IPS-18a (cell line): ENCODE measurements around the gene APLNR.
"Not testable (repeated sequence)": the region's sequence is repeated elsewhere in the genome, so short reads cannot be mapped to it uniquely, and the experiment has no call there.

Experiments used
- H3K27ac ChIP-seq: one replicate; pipeline ENCODE4 v1.5.1; 2013; ENCODE audit warnings: low read length
- H3K27me3 ChIP-seq: one replicate; pipeline ENCODE4 v1.6.1; 2013; ENCODE audit warnings: mild to moderate bottlenecking, low read length; ENCODE audit not compliant: control insufficient read depth, insufficient read depth
- H3K36me3 ChIP-seq: one replicate; pipeline ENCODE4 v1.6.1; 2013; ENCODE audit warnings: low read depth, low read length; ENCODE audit not compliant: control insufficient read depth
- H3K4me1 ChIP-seq: one replicate; pipeline ENCODE4 v1.6.1; 2013; ENCODE audit warnings: low read depth, low read length; ENCODE audit not compliant: control insufficient read depth
- H3K4me3 ChIP-seq: one replicate; pipeline ENCODE4 v1.5.1; 2013; ENCODE audit warnings: low read length
- H3K9ac ChIP-seq: one replicate; pipeline ENCODE4 v1.6.1; 2013; ENCODE audit warnings: mild to moderate bottlenecking, low read length, moderate library complexity
- H3K9me3 ChIP-seq: one replicate; pipeline ENCODE4 v1.6.1; 2013; ENCODE audit warnings: low read depth, low read length; ENCODE audit not compliant: control insufficient read depth

APLNR gene

GRCh38 chr11:57237204-57237681 is at the start of gene APLNR:
Gene APLNR (minus strand): TSS chr11:57237250. CDS start chr11:57237004, 246 bp downstream.
- Histone ChIP-seq H3K27me3 (no peaks in the 10 kb centered on the region), H3K9me3 (no peaks in the 10 kb centered on the region), H3K4me1 (peaks cover 17% of the 10 kb centered on the region), H3K9ac (no peak within 1 kb of the TSS), H3K36me3 (no peaks in the 10 kb centered on the region), H3K27ac (no peak within 1 kb of the TSS), H3K4me3 (no peak within 1 kb of the TSS)

- Histone ChIP-seq H3K4me1 (peaks cover 19% of the 10 kb centered on the region), H3K27me3 (no peaks in the 10 kb centered on the region), H3K4me3 (no peak overlapping the region), H3K9me3 (no peaks in the 10 kb centered on the region), H3K36me3 (no peaks in the 10 kb centered on the region), H3K9ac (no peak overlapping the region), H3K27ac (no peak overlapping the region)
These were observed 46.4 kb upstream of the APLNR start for GRCh38 chr11:57283231-57283990.

- Histone ChIP-seq H3K4me1 (peaks cover 27% of the 10 kb centered on the region), H3K27me3 (peaks cover 12% of the 10 kb centered on the region)
- H3K4me3 ChIP-seq, H3K36me3 ChIP-seq, H3K9me3 ChIP-seq, H3K27ac ChIP-seq, H3K9ac ChIP-seq: not testable (repeated sequence)
These were observed 44.5 kb upstream of the APLNR start for GRCh38 chr11:57281546-57281945.

- Histone ChIP-seq H3K4me1 (peaks cover 25% of the 10 kb centered on the region), H3K27me3 (peaks cover 12% of the 10 kb centered on the region), H3K4me3 (no peak overlapping the region), H3K9me3 (no peaks in the 10 kb centered on the region), H3K36me3 (no peaks in the 10 kb centered on the region), H3K27ac (no peak overlapping the region), H3K9ac (no peak overlapping the region)
These were observed 42.1 kb upstream of the APLNR start for GRCh38 chr11:57279116-57279515.

GRCh38 chr11:57278721-57279095 is 41.7 kb upstream of the APLNR start:
- H3K27ac ChIP-seq = no peak overlapping the region
- H3K4me3 ChIP-seq = no peak overlapping the region
- peak overlapping the region; percentile 7 for H3K9ac ChIP-seq
- H3K9me3 ChIP-seq = no peaks in the 10 kb centered on the region
- peaks cover 20% of the 10 kb centered on the region for H3K4me1 ChIP-seq
- H3K36me3 ChIP-seq = no peaks in the 10 kb centered on the region
- peaks cover 12% of the 10 kb centered on the region for H3K27me3 ChIP-seq

GRCh38 chr11:57277845-57278720 is 41.0 kb upstream of the APLNR start:
- Histone ChIP-seq H3K27me3 (peaks cover 12% of the 10 kb centered on the region), H3K36me3 (no peaks in the 10 kb centered on the region), H3K9ac (peak overlapping the region; percentile 7), H3K9me3 (no peaks in the 10 kb centered on the region), H3K4me1 (peaks cover 15% of the 10 kb centered on the region), H3K27ac (no peak overlapping the region), H3K4me3 (peak overlapping the region; percentile 2)

- H3K4me3 ChIP-seq = no peak overlapping the region
- H3K4me1 ChIP-seq = peaks cover 15% of the 10 kb centered on the region
- H3K27ac ChIP-seq = no peak overlapping the region
These were observed 40.1 kb upstream of the APLNR start for GRCh38 chr11:57276971-57277675.

GRCh38 chr11:57276169-57276970 is 39.3 kb upstream of the APLNR start:
- Histone ChIP-seq H3K4me3 (no peak overlapping the region), H3K9ac (no peak overlapping the region), H3K4me1 (peaks cover 15% of the 10 kb centered on the region), H3K27me3 (peaks cover 12% of the 10 kb centered on the region), H3K9me3 (no peaks in the 10 kb centered on the region), H3K36me3 (no peaks in the 10 kb centered on the region), H3K27ac (no peak overlapping the region)

More at GRCh38 chr11:57276971-57277675, 40.1 kb upstream of the APLNR start:
- no peak overlapping the region for H3K9ac ChIP-seq
- no peaks in the 10 kb centered on the region for H3K36me3 ChIP-seq
- H3K27me3 ChIP-seq = peaks cover 12% of the 10 kb centered on the region
- H3K9me3 ChIP-seq = no peaks in the 10 kb centered on the region

- peaks cover 12% of the 10 kb centered on the region for H3K27me3 ChIP-seq
- no peak overlapping the region for H3K27ac ChIP-seq
- no peaks in the 10 kb centered on the region for H3K9me3 ChIP-seq
- no peak overlapping the region for H3K4me3 ChIP-seq
- no peak overlapping the region for H3K9ac ChIP-seq
- no peaks in the 10 kb centered on the region for H3K36me3 ChIP-seq
- H3K4me1 ChIP-seq = peaks cover 15% of the 10 kb centered on the region
These were observed 38.5 kb upstream of the APLNR start for GRCh38 chr11:57275582-57275981.

- Histone ChIP-seq H3K36me3 (no peaks in the 10 kb centered on the region), H3K27me3 (peaks cover 12% of the 10 kb centered on the region), H3K4me1 (peaks cover 15% of the 10 kb centered on the region), H3K9me3 (no peaks in the 10 kb centered on the region), H3K4me3 (no peak overlapping the region), H3K9ac (no peak overlapping the region), H3K27ac (no peak overlapping the region)
These were observed 38.0 kb upstream of the APLNR start for GRCh38 chr11:57274904-57275498.
